Muscle of back (tissue), 11 donors: ENCODE data around the gene ABCA3. TPM values are rescaled to one million over a fixed set of nuclear protein-coding genes. Genes with fewer than 3 reads are reported as not detected.
"Not testable (repeated sequence)": the region's sequence is repeated elsewhere in the genome, so short reads cannot be mapped to it uniquely, and the experiment has no call there.

ENCODE experiments used
- DNase-seq, 3 donors: peaks; one replicate each; pipeline versions ENCODE4 v3.0.0 to v3.0.0-alpha.2; 2013
- polyA plus RNA-seq, 10 donors: library from polyadenylated mRNA; unstranded; fragments of 120-200 nt; gene quantifications; one replicate each; pipeline ENCODE4 v1.2.1, GENCODE V29; 2013; ENCODE audit not compliant: insufficient read length in 10 of 10

The ABCA3 gene
- polyA plus RNA-seq, 10 donors = 12.5 to 18.8 (median 14.8) TPM

DNA sequence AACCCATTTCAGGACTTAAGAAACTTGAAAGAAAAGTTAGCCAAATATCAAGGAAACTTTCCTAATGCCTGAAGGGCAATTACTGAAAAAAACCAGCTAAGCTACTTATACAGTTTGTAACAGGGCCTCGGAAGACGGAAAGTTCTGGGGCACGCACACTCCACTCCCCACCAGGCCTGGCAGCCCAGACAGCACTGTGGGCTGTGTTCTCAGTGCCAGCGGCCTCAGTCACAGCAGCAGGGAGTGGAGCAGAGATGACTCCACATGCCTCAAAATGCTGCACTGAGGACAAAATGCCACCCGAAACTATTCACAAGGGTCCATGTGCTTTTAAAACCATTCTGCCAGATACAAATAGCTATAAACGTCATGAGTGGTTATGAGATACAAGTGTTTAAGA, 82.8 kb downstream of the ABCA3 start:
- no peak for DNase-seq

- DNase-seq = no peak
Observed at GRCh38 chr16:2256531-2257140, 83.9 kb downstream of the ABCA3 start.

GRCh38 chr16:2253293-2253692, 87.2 kb downstream of the ABCA3 start:
- no peak for DNase-seq

- no peak for DNase-seq
Observed at GRCh38 chr16:2252806-2253148, 87.8 kb downstream of the ABCA3 start.

DNA sequence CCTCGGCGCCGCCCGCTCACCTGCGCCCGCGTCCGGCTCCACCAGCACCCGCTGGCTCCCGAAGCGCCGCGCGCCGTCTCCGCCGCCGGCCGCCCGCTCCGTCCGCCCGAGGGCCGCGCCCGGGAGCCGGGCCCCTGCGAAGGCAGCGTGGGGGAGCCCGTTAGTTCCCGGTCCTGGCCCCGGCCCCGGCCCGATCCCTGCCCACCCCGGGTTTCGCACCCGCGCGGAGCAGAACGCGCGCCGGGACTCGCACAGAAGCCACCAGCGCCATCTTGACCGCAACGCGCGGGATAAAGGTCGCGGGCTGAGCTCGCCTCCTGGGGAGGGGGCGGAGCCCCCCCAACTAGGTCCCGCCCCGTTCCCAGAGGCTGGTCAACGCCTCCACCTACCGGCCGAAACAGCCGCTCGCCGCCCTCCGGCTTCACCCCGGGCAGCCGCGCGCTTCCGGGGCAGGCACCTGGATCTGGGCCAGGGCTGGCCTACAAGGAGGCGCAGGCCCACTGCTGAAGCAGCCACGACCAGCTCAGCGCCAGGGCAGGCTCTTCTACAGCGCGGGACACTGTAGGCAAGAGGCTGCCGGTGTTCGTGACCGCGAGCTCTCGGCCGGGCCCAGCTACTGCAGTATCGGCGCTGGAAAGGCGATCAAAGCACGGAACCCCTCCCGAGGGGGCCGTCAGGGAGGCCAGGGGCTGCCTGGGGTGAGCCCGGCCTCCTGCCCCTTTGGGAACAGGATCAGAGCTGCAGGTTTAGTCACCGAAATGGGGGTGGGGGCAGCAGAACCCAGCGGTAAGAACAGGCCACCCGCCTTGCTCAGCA, 89.0 kb downstream of the ABCA3 start, which contains the start of gene ECI1:
TSS of gene ECI1 (minus strand) at position 292 of the 816 bp plus-strand sequence. CDS start at position 271, 21 bp downstream.
- DNase-seq = peak; percentile 91 to 97 (median 94)

- no peak for DNase-seq
Observed at GRCh38 chr16:2250652-2251295, 89.8 kb downstream of the ABCA3 start.

- no peak for DNase-seq
Observed at GRCh38 chr16:2246301-2246885, 94.1 kb downstream of the ABCA3 start.

GRCh38 chr16:2244926-2245795, 95.4 kb downstream of the ABCA3 start:
- DNase-seq = no peak

DNA sequence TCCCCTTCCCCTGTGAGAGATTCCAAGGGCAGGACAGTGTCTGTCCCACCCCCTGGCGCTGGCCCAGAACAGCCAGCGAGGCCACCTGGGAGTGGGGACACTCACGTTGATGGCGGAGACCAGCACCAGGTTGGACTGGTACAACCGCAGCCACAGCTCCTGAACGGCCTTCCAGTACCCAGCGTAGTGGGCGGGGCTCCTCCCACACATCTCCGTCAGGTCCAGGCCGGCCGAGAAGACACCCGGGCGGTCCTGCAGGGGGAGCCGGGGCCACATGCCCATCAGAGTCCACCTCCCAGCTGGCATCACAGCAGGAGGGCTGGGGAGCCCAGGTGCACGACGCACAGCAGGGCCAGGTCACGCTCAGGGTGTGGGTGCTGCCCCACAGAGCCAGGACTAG, 96.2 kb downstream of the ABCA3 start:
- no peak for DNase-seq

GRCh38 chr16:2243781-2244180, 96.7 kb downstream of the ABCA3 start:
- no peak for DNase-seq

DNA sequence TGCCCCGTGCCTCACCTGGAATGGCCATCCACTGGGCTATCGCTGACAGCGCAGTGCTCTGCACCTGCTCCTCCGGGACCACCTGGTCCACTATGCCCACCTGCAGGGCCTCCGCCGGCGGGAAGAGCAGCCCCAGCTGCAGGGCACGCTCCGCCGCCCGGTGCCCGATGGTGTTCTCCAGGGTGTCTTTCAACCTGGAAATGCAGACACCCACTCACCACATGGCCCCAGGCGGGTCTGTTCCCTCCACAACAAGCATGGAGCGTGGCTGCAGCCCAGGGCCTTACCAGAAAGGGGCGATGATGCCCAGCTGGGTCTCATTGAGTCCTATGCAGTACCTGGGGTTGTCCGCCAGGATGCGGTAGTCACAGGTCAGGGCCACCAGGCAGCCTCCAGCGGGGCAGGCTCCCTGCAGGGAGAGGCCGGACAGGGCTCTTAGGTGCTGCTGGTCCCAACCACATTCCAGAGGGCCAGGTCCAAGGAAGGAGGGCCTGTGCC, 97.4 kb downstream of the ABCA3 start:
- DNase-seq = no peak

GRCh38 chr16:2242598-2242997, 97.9 kb downstream of the ABCA3 start:
- no peak for DNase-seq

DNA sequence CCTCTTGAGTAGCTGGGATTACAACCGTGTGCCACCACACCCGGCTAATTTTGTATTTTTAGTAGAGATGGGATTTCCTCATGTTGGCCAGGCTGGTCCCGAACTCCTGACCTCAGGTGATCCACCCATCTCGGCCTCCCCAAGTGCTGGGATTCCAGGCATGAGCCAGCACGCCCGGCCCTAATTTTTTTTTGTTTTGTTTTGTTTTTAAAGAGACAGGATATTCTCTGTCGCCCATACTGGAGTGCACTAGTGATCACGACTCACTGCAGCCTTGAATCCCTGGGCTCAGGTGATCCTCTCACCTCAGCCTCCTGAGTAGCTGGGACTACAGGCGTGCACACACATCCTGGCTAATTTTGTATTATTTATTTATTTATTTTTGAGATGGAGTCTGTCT, 100.2 kb downstream of the ABCA3 start:
- DNase-seq = not testable (repeated sequence)

DNA sequence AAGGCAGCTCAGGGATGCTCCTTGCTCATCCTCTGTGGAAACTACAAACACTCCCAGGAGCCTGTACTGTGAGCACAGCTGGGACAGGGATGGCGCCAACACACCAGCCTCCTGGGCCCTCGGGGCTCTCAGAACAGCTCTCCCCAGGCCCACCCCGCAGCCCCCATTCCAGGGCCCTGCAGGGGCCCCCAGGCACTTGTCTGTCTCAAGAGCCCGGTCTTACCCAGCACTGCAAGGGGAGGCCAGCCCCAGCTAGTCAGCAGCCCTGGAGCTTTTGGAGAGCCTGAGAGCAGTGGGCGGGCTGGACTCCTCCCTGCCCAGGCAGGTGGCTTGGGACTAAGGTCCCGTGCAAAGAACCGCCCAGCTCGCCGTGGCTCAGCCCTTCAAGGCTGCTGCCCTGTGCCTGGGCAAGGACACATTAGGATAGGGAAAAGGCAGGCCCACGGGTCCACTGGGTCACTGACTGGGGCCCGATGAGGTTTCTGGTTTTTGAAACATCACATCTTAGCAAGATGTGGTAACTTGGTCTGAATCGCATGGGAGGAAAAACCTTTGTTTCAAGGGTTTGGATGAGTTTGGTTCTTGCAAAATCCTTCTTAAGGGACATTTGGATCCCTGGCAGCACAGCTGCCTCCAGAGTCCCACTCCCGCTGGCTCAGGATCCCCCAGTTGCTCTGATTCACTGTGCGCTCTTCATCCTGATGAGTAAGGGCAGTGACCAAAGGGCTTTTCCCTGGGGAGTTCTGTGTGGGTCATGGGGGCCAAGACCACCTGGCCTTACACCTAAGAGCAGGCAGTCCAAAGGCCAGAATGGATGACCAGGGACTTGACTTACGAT, 101.5 kb downstream of the ABCA3 start:
- DNase-seq = no peak

DNA sequence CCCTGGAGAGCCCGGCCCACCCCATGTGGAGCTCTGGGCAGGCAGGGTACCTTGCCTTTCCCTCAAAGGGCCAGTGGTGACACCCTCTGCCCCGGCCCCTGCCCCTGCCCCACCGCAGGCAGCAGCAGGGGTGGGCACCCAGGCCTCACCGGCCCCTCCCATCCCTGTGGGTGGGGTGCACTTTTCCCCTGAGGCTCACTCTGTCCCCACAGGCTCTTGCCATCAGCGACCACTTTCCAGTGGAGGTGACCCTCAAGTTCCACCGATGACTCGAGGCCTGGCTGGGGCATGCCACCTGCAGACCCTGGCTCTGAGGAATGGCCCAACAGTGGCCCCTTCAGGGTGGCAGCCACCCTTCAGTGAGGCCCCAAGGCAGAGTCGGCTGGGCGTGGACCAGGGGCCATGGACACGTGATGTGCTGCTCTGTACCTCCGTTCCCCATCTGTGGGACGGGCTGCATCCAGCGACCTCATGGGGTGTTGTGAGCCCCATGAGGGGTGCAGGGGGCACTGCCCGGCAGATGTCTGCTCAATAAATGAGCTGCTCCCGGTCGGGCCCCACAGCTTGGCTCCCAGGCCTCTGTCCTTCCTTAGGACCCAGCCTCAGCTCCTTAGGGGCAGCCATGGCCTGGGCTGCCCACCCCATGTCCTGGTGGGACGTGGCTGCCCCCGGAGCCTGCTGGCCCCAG, 102.2 kb downstream of the ABCA3 start:
- DNase-seq = no peak

DNA sequence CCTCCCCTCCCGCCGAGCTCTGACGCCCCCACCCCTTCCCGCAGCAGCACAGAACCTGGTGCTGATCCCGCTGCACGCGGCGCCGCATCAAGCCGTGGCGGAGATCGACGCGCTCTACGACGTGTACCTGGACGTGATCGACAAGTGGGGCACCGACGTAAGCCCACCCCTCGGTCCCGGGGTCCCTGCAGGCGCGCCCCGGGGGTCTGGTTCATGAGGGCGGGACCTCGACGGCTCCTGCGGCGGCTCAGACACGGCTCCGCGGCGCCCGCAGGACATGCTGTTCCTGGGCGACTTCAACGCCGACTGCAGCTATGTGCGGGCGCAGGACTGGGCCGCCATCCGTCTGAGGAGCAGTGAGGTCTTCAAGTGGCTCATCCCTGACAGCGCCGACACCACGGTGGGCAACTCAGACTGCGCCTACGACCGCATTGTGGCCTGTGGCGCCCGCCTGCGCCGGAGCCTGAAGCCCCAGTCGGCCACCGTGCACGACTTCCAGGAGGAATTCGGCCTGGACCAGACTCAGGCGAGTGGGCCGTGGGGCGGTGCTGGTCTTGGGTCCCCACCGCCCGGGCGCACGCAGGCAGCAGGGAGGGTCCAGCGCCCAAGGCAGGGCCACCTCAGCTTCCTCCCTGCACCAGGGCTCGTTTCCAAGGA, 102.9 kb downstream of the ABCA3 start:
- DNase-seq = no peak

GRCh38 chr16:2237102-2237482, 103.4 kb downstream of the ABCA3 start:
- DNase-seq = no peak

DNA sequence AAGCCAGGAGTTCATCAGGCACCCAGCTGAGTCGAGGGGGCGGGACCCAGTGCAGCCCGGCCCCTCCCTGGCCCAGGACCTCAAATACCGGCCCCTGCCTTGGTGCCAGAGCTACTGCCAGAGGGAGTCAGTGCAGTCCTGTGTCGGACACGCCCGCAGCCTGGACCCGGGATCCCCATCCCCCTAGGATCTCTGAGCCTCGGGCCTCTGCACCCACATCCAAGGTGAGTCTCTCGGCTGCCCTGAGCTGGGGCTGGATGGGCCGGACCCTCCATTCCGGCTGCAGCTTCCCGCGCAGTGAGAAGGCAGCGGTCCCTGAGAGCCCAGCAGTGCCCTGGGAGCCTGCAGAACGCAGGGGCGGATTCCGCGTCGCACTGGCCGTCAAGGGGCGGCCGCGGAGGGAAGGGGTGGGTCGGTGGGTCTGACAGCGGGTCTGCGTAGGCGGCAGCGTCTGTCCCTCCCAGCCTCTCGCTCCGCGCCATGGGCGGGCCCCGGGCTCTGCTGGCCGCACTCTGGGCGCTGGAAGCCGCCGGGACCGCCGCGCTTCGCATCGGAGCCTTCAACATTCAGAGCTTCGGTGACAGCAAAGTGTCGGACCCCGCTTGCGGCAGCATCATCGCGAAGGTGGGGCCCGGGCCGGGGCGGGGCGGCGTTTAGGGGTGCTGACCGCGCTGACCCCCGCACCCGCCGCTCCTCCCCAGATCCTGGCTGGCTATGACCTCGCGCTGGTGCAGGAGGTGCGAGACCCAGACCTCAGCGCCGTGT, 104.0 kb downstream of the ABCA3 start, which contains the start of gene DNASE1L2:
TSS of gene DNASE1L2 (plus strand) at position 108 of the 765 bp plus-strand sequence. CDS start at position 481, 373 bp downstream.
- DNase-seq = peak in 1 of 3 donors; percentile 65
